Fibroblast of skin of left quadriceps (primary cell): Measurements from ENCODE around the gene RBCK1.
"Not testable (repeated sequence)": the region's sequence is repeated elsewhere in the genome, so short reads cannot be mapped to it uniquely, and the experiment has no call there.

ENCODE experiments used
- DNase-seq, 2 experiments: peaks; one replicate each; pipeline ENCODE4 v3.0.0-alpha.2; 2013; ENCODE audit warnings: low read depth in 2 of 2

The RBCK1 gene

DNA sequence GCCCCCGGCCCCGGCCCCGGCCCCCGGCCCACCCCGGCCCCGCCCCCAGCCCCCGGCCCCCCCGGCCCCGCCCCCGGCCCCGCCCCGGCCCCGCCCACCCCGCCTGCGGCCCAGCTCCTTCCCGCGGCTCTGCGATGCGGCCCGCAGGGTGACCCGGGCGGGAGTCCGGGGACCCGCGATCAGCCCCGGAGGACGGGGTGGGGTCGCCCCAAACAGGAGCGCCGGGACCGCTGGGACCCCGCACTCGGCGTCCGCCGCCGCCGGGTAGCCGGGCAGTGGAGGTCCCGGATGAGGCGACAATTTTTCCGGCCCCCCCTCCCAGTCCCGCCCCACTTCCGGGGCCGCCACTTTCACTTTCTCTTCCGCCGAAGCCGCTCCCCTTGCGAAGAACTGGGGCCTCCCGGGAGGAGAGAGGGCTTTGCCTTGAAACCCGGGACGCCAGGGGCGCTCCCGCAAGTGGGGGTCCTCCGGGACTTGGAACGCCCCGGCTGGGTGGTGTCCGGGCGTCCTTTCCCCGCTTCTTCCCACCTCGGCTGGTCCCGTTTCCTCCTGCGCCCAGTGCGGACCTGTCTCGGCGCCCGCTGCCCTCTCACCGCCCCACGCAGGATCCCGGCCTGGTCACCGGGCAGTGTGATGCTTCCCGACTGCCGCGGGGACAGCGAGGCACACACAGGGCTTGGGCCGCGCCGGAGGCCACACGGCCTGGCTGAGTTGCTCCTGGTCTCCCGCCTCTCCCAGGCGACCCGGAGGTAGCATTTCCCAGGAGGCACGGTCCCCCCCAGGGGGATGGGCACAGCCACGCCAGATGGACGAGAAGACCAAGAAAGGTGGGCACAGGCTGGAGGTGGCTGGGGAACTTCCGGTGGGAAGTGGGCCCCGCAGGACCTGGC, at the start of gene RBCK1:
RBCK1 (plus strand) TSS at position 347 of the 890 bp plus-strand sequence; CDS start at position 806, 459 bp downstream.
- DNase-seq, result peak; percentile 64 to 66

- DNase-seq, result no peak
These were observed 49.1 kb upstream of the RBCK1 start for GRCh38 chr20:358891-359555.

GRCh38 chr20:361561-361960, 46.5 kb upstream of the RBCK1 start:
- DNase-seq, result no peak

GRCh38 chr20:362271-363254, 45.5 kb upstream of the RBCK1 start:
- DNase-seq, result peak; percentile 82 to 83

DNA sequence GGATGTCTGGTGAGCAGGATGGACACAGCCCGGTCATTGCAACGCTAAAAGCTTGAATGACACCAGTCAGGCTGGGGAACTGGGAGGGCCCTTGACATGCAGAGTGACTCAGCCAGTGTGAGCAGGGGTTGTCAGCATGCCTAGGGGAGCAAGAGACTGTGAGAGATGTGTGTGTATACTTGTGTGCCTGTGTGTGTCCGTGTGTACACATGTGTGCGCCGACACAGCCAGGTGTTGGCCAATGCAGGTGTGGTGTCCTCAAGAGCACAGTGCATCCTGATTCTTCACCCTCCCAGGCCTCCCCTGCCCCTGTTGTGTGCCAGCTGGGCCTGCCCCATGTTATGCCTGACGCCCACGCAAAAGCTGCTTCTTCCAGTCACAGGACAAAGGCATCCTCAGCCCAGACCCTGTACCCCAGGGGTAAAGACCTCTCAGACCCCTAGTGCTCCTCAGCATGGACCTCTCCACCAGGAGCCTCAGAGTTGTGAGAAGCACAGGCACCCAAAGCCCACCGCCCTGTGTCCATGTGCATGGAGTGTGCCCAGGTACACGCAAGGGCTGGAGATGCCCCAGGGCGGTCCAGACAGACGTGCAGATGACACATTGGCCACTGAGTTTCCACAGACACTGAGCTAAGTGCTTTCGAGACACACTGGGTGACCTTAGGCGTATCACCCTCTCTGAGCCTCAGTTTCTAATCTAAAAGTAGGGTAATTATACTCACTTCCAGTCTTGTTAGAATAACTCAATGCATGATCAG, 44.6 kb upstream of the RBCK1 start:
- DNase-seq, result no peak

DNA sequence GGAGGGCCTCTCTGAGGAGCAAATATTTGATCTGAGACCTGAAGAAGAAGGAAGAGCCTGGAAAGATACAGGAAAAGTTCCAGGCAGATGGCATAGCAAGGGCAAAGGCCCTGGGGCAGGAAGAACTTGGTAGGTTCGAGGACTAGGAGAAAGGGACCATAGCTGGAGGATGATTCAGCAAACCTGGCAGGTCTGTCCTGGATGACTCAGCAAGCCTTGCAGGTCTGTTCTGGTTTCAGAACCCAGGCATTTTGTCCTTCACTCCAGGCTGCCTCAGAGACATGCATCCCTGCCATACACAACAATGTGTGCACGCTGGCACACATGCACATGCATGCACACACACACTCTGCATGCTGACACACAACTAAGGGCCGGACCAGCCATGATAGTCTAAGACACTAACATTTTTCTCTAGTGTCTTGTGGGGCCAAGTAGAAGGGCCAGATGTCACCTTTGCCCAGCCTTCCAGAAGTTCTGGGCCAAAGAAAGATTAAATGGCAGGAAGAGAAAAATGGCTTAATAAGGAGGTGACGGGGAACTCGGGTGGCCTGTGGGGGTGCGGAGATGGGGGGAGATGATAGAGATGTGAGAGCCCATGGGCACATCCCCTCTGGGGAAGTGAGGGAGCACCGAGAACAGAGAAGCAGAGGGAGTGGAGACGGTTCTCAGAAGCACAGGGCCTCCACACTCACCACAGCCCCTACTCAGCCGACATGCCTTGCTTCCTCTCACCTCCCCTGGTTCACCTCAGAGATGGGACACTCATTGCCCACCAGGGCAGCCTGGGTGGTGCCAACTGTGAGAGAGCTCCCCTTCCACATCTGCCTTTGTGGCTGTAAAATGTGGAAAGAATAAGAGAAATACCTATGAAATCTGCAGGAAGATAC, 42.9 kb upstream of the RBCK1 start:
- DNase-seq, result no peak

DNA sequence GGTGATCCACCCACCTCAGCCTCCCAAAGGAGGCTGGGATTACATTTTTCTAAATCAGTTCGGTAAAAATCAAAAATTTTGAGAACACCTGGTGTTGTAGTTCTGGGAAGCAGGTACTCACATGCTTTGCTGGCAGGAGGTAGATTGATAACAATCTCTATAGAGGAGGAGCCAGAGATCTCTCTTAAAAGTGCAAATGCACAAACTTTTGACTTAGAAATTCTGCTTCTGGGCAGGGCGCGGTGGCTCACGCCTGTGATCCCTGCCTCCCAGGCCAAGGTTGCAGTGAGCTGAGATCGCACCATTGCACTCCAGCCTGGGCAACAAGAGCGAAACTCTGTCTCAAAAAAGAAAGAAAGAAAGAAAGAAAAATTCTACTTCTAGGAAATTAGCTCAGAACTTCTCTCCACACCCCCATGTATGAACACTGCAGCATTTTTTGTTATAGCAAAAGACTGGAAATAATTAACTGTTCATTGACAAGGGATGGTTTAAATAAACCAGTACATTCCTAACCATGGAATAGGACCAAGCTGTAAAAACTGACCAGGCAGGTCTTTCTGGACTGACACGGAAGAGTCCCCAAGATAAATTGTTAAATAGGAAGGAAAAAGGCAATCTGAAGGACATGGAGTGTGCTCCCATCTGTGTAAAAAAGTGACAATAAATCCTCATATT, 41.9 kb upstream of the RBCK1 start:
- no peak for DNase-seq

DNA sequence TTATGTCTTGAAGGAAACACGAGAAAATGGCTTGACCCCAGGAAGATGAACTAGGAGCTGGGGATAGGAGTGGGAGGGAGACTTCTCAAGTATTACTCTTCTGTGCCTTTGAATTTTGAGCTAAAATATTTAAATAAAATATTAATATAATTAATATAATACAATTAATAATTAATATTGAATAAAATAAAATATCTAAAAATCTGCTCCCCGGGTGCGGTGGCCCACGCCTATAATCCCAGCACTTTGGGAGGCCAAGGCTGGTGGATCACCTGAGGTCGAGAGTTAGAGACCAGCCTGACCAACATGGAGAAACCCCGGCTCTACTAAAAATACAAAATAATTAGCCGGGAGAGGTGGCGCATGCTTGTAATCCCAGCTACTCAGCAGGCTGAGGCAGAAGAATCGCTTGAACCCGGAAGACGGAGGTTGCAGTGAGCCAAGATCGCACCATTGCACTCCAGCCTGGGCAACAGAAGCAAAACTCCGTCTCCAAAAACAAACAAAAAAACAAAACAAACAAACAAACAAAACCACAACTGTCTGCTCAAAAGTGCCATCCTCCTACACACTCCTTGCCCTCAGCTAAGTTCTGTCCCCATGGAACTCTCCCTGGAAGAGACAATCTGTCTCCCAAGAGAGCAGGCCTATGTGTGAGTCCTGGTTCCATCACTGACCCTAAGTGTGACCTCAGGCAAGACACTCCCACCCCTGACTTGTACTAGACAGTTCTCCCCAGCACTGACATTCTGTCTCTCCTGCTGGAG, 41.2 kb upstream of the RBCK1 start:
- no peak for DNase-seq

DNA sequence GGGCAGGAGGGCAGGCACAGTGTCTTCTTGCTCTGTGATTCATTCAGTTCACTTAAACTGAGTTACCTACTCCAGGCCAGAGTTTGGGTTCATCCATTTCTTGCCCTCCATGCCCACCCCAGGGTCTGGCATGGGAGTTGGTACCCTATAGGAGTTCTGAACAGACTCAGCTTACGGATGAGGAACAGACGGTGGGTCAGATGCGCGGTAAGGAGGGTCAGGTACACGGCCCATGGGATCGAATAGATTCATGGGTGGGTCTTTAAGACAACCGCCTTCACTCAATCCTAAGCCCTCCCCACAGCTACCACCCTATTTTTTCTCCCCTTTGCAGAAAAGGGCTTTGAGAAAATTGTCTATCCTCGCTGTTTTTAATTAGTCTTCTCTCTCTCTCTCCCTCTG, 40.6 kb upstream of the RBCK1 start:
- DNase-seq, result no peak

GRCh38 chr20:368915-369314, 39.2 kb upstream of the RBCK1 start:
- DNase-seq, result no peak

GRCh38 chr20:370151-370600, 37.9 kb upstream of the RBCK1 start:
- no peak for DNase-seq

GRCh38 chr20:370977-371754, 36.9 kb upstream of the RBCK1 start:
- no peak for DNase-seq

DNA sequence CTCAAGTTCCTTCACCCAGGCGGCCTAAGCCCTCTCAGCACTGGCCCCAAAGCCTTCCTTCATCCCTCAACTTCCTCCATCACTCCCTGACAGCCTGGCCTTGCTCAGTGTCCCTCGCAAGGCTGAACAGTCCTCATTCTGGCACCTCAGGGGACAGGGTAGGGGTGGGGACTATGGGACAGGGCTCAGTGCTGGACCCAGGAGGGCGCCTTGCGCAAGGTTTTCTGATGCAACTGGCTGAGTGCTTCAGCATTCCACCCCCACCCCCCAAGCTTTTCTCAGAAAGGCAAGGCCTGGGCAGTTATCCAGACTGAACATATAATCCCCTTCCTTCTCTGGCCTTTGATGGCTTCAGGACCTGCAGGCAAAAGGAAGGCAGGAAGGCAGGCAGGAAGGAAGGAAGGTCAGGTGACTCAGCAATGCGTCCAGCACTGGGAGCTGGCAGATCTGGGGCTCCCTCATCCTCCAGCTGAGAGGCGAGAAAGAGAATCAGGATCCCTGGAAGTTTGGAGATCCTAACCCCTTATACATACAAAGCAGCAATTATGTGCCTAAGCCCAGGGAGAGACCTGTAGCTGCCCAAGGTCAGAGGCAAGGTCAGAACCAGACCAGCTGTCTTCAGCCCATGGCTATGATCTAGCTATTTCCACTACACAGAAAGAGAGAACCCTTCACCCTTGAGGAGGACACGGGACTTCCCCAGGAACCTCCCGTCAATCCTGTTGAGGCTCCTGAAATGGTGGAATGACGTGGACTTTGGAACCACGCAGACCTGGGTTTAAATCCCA, 36.1 kb upstream of the RBCK1 start:
- peak; percentile 85 to 86 for DNase-seq

DNA sequence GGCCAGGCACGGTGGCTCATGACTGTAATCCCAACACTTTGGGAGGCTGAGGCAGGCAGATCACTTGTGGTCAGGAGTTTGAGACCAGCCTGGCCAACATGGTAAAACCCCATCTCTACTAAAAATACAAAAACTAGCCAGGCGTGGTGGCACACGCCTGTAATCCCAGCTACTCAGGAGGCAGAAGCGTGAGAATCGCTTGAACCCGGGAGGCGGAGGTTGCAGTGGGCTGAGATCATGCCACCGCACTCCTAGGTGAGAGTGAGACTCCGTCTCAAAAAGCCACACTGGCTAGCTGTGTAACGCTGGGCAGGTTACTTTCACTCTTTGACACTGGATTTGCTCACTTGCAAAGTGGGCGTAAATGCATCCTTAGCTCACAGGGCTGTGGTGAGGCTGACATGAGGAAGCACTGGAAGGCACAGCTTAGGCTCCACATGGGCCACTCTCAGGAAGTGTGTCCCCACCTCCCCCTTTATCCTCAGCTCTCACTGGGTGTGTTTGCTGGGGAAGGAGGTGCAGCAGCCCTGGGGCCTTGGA, 35.5 kb upstream of the RBCK1 start:
- DNase-seq, result not testable (repeated sequence)

GRCh38 chr20:373171-373890, 34.8 kb upstream of the RBCK1 start:
- DNase-seq, result peak in 1 of 2 experiments; percentile 41

GRCh38 chr20:375265-375889, 32.7 kb upstream of the RBCK1 start:
- DNase-seq, result no peak
